ENCODE data around the gene LRP6. TPM values are rescaled to one million over a fixed set of nuclear protein-coding genes. Genes with fewer than 3 reads are reported as not detected.

Gene LRP6
- total RNA-seq, 2 donors from 2014 or later, result 23.0 to 34.7 TPM

- Histone ChIP-seq H3K9me3 (no peaks in the 10 kb centered on the region), H3K36me3 (no peaks in the 10 kb centered on the region), H3K27ac (no peak overlapping the region), H3K27me3 (replicated peaks; ENCODE audit: insufficient read depth) (no peaks in the 10 kb centered on the region), H3K4me1 (replicated peaks) (no peaks in the 10 kb centered on the region), H3K4me3 (no peak overlapping the region)
- intact Hi-C loops (cut with DNase I), result no loop called here
- TF ChIP-seq, protein P1, sequence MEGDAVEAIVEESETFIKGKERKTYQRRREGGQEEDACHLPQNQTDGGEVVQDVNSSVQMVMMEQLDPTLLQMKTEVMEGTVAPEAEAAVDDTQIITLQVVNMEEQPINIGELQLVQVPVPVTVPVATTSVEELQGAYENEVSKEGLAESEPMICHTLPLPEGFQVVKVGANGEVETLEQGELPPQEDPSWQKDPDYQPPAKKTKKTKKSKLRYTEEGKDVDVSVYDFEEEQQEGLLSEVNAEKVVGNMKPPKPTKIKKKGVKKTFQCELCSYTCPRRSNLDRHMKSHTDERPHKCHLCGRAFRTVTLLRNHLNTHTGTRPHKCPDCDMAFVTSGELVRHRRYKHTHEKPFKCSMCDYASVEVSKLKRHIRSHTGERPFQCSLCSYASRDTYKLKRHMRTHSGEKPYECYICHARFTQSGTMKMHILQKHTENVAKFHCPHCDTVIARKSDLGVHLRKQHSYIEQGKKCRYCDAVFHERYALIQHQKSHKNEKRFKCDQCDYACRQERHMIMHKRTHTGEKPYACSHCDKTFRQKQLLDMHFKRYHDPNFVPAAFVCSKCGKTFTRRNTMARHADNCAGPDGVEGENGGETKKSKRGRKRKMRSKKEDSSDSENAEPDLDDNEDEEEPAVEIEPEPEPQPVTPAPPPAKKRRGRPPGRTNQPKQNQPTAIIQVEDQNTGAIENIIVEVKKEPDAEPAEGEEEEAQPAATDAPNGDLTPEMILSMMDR (IDR thresholded peaks at IDR 0.05), result no peak
- TF ChIP-seq POLR2AphosphoS5 (IDR thresholded peaks at IDR 0.05), result no peak
- TF ChIP-seq POLR2A (IDR thresholded peaks at IDR 0.05), result no peak
- DNase-seq (ENCODE audit: low spot score), result no peak
- WGBS, result 23% methylated on average over 7 of the region's 7 CpGs
Measured at GRCh38 chr12:12282761-12283425, 16.0 kb upstream of the LRP6 start.

DNA sequence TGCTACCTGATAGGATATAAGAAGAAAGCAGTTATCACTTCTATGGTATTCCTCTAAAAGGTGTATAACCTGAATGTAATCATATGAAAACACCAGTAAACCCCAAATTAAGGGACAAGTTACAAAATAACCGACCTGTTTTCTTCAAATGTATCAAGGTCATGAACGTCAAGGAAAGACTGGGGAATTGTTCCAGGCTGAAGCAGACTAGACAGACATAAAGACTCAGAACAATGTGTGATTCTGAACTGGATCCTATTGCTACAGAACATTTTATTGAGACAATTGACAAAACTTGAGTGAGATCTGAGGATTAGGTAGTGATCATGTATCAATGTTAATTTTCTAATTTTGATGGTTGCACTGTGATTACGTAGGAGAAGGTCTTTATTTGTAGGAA, 15.4 kb upstream of the LRP6 start:
- intact Hi-C loops (cut with DNase I), result no loop called here
- TF ChIP-seq POLR2A (IDR thresholded peaks at IDR 0.05), result no peak
- TF ChIP-seq POLR2AphosphoS5 (IDR thresholded peaks at IDR 0.05), result no peak
- TF ChIP-seq, protein P1 (IDR thresholded peaks at IDR 0.05), result no peak
- Histone ChIP-seq H3K27me3 (replicated peaks; ENCODE audit: insufficient read depth) (no peaks in the 10 kb centered on the region), H3K9me3 (no peaks in the 10 kb centered on the region), H3K36me3 (no peaks in the 10 kb centered on the region), H3K4me3 (no peak overlapping the region), H3K27ac (no peak overlapping the region), H3K4me1 (replicated peaks) (no peaks in the 10 kb centered on the region)
- 41% methylated on average over 3 of the region's 3 CpGs for WGBS
- no peak for DNase-seq (ENCODE audit: low spot score)

DNA sequence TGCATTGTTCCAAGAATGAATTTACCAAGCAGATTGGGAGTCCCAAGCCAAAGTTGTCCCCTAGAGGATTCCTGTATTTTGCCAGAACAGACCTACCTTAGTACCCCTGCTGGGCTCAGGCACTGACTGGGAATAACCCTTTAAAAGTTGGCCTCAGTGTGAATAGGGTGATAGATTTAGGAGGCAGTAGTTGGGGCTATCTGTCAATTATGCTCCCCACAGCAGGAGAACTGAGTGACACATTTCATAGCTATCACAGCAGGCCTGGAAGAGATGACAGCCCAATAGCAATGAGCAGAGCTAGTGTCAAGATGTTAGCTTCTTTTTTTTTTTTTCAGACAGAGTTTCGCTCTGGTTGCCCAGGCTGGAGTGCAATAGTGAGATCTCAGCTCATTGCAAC, 14.3 kb upstream of the LRP6 start:
- Histone ChIP-seq H3K4me3 (no peak overlapping the region), H3K36me3 (no peaks in the 10 kb centered on the region), H3K9me3 (no peaks in the 10 kb centered on the region), H3K27me3 (replicated peaks; ENCODE audit: insufficient read depth) (no peaks in the 10 kb centered on the region), H3K4me1 (replicated peaks) (no peaks in the 10 kb centered on the region), H3K27ac (no peak overlapping the region)
- WGBS, result 87% methylated on average over 1 of the region's 1 CpG
- TF ChIP-seq POLR2A (IDR thresholded peaks at IDR 0.05) (no peak), POLR2AphosphoS5 (IDR thresholded peaks at IDR 0.05) (no peak)
- TF ChIP-seq, protein P1 (IDR thresholded peaks at IDR 0.05), result no peak
- no peak for DNase-seq (ENCODE audit: low spot score)
- intact Hi-C loops (cut with DNase I), result no loop called here

GRCh38 chr12:12278899-12279298, 12.1 kb upstream of the LRP6 start:
- intact Hi-C loops (cut with DNase I), result no loop called here
- Histone ChIP-seq H3K9me3 (no peaks in the 10 kb centered on the region), H3K27ac (no peak overlapping the region), H3K4me3 (no peak overlapping the region), H3K36me3 (no peaks in the 10 kb centered on the region), H3K27me3 (replicated peaks; ENCODE audit: insufficient read depth) (no peaks in the 10 kb centered on the region), H3K4me1 (replicated peaks) (no peaks in the 10 kb centered on the region)
- WGBS, result 78% methylated on average over 4 of the region's 4 CpGs
- DNase-seq (ENCODE audit: low spot score), result no peak
- TF ChIP-seq POLR2AphosphoS5 (IDR thresholded peaks at IDR 0.05), result no peak
- TF ChIP-seq, protein P1 (IDR thresholded peaks at IDR 0.05), result no peak
- no peak for TF ChIP-seq POLR2A (IDR thresholded peaks at IDR 0.05)

- intact Hi-C loops (cut with DNase I), result no loop called here
- DNase-seq (ENCODE audit: low spot score), result no peak
- Histone ChIP-seq H3K27me3 (replicated peaks; ENCODE audit: insufficient read depth) (no peaks in the 10 kb centered on the region), H3K4me3 (no peak overlapping the region), H3K36me3 (no peaks in the 10 kb centered on the region), H3K9me3 (no peaks in the 10 kb centered on the region), H3K4me1 (replicated peaks) (no peaks in the 10 kb centered on the region), H3K27ac (no peak overlapping the region)
- TF ChIP-seq POLR2AphosphoS5 (IDR thresholded peaks at IDR 0.05), result no peak
- TF ChIP-seq, protein P1 (IDR thresholded peaks at IDR 0.05), result no peak
- no peak for TF ChIP-seq POLR2A (IDR thresholded peaks at IDR 0.05)
- 93% methylated on average over 6 of the region's 6 CpGs for WGBS
Measured at GRCh38 chr12:12275874-12276273, 9.0 kb upstream of the LRP6 start.

All from prostate gland (tissue), 2 donors.